DMS153 treated with DMSO at 0.1 percent for 48 hours (cell line): ENCODE data around the gene STPG1.

ENCODE experiments used
- DNase-seq: peaks from one replicate; lab custom pipeline; 2025; ENCODE audit not compliant: unreplicated experiment; lab: John Stamatoyannopoulos, UW

Gene STPG1

GRCh38 chr1:24393892-24394291 is 19.7 kb downstream of the STPG1 start:
- DNase-seq = no peak

GRCh38 chr1:24392982-24393650 is 20.5 kb downstream of the STPG1 start:
- DNase-seq = peak; percentile 46

- no peak for DNase-seq
These were observed 21.0 kb downstream of the STPG1 start for GRCh38 chr1:24392604-24392946.

GRCh38 chr1:24391882-24392603 is 21.5 kb downstream of the STPG1 start:
- DNase-seq = peak; percentile 64

- peak; percentile 70 for DNase-seq
These were observed 22.4 kb downstream of the STPG1 start for GRCh38 chr1:24390924-24391782.

GRCh38 chr1:24389231-24389678 is 24.3 kb downstream of the STPG1 start:
- DNase-seq = peak; percentile 45

GRCh38 chr1:24388331-24388885 is 25.2 kb downstream of the STPG1 start:
- DNase-seq = no peak

GRCh38 chr1:24387636-24388175 is 25.9 kb downstream of the STPG1 start:
- DNase-seq = no peak

- no peak for DNase-seq
These were observed 26.7 kb downstream of the STPG1 start for GRCh38 chr1:24386931-24387330.

- no peak for DNase-seq
These were observed 27.3 kb downstream of the STPG1 start for GRCh38 chr1:24386241-24386640.

- no peak for DNase-seq
These were observed 28.2 kb downstream of the STPG1 start for GRCh38 chr1:24385160-24385940.

- no peak for DNase-seq
These were observed 29.1 kb downstream of the STPG1 start for GRCh38 chr1:24384251-24385090.

GRCh38 chr1:24383381-24383940 is 30.1 kb downstream of the STPG1 start:
- no peak for DNase-seq

- DNase-seq = no peak
These were observed 31.4 kb downstream of the STPG1 start for GRCh38 chr1:24382165-24382577.

- no peak for DNase-seq
These were observed 32.3 kb downstream of the STPG1 start for GRCh38 chr1:24381256-24381655.

GRCh38 chr1:24380508-24380907 is 33.1 kb downstream of the STPG1 start:
- no peak for DNase-seq

- DNase-seq = no peak
These were observed 33.8 kb downstream of the STPG1 start for GRCh38 chr1:24379733-24380315.

- no peak for DNase-seq
These were observed 38.4 kb downstream of the STPG1 start for GRCh38 chr1:24374891-24375786.
